ENCODE measurements around the gene PDE1C.

GRCh38 chr7:31939076-31939475 is 131.1 kb downstream of the PDE1C start:
- TF ChIP-seq CTCF (IDR thresholded peaks at IDR 0.05) = no peak
- TF ChIP-seq POLR2A (IDR thresholded peaks at IDR 0.05) = no peak
